Stimulated activated naive CD4-positive, alpha-beta T cell (primary cell): Measurements from ENCODE around the gene GPR37.

Experiments
- DNase-seq, 6 experiments: peaks; one replicate each; lab custom pipeline; 2025; lab: John Stamatoyannopoulos, UW

GPR37 gene

GRCh38 chr7:124780056-124780455 is 14.5 kb upstream of the GPR37 start:
- DNase-seq: no peak

- no peak for DNase-seq
These were observed 14.0 kb upstream of the GPR37 start for GRCh38 chr7:124779620-124780019.

GRCh38 chr7:124779194-124779593 is 13.6 kb upstream of the GPR37 start:
- DNase-seq: no peak

- no peak for DNase-seq
These were observed 11.7 kb upstream of the GPR37 start for GRCh38 chr7:124777268-124777667.

- DNase-seq: no peak
These were observed 10.6 kb upstream of the GPR37 start for GRCh38 chr7:124776153-124776552.

GRCh38 chr7:124775422-124775821 is 9.8 kb upstream of the GPR37 start:
- DNase-seq: no peak

GRCh38 chr7:124773938-124774337 is 8.3 kb upstream of the GPR37 start:
- no peak for DNase-seq

- DNase-seq: no peak
These were observed 7.7 kb upstream of the GPR37 start for GRCh38 chr7:124773339-124773738.

GRCh38 chr7:124769136-124769535 is 3.5 kb upstream of the GPR37 start:
- DNase-seq: no peak

- DNase-seq: no peak
These were observed 2.9 kb upstream of the GPR37 start for GRCh38 chr7:124768525-124768924.

- DNase-seq: peak in 2 of 6 experiments; percentile 21 to 31
These were observed 668 bp downstream of the GPR37 start for GRCh38 chr7:124764847-124765400.

GRCh38 chr7:124764051-124764846 is 1.3 kb downstream of the GPR37 start:
- no peak for DNase-seq

GRCh38 chr7:124762611-124763143 is 2.9 kb downstream of the GPR37 start:
- DNase-seq: no peak

- no peak for DNase-seq
These were observed 4.4 kb downstream of the GPR37 start for GRCh38 chr7:124761164-124761715.

GRCh38 chr7:124758327-124758726 is 7.3 kb downstream of the GPR37 start:
- DNase-seq: no peak

- DNase-seq: no peak
These were observed 10.9 kb downstream of the GPR37 start for GRCh38 chr7:124754576-124755268.

- no peak for DNase-seq
These were observed 13.3 kb downstream of the GPR37 start for GRCh38 chr7:124752310-124752709.

GRCh38 chr7:124751027-124751426 is 14.6 kb downstream of the GPR37 start:
- DNase-seq: no peak

- no peak for DNase-seq
These were observed 18.5 kb downstream of the GPR37 start for GRCh38 chr7:124747072-124747471.

- DNase-seq: no peak
These were observed 27.0 kb downstream of the GPR37 start for GRCh38 chr7:124738639-124739038.

GRCh38 chr7:124737760-124738300 is 27.8 kb downstream of the GPR37 start:
- DNase-seq: no peak

- no peak for DNase-seq
These were observed 37.0 kb downstream of the GPR37 start for GRCh38 chr7:124728610-124729009.
